GM23338 (cell line): ENCODE results near the gene RBM11. TPM values are rescaled to one million over a fixed set of nuclear protein-coding genes. Genes with fewer than 3 reads are reported as not detected.

Experiments
- ATAC-seq: fragments of 200-7000 bp; cut with Tn5 transposase; 3 replicates; pipeline ENCODE4 v1.9.1; 2020
- DNase-seq: peaks from one replicate; pipeline ENCODE4 v3.0.0-alpha.2; 2015; ENCODE audit warnings: low spot score
- H2AFZ ChIP-seq: fragments of 200-600 bp; sonication (generic); 2 replicates; pipeline ENCODE4 v1.8.0; 2016; ENCODE audit warnings: antibody characterized with exemption, mild to moderate bottlenecking, moderate library complexity
- H3F3A ChIP-seq: fragments of 200-600 bp; sonication (generic); replicated peaks from 2 replicates; pipeline ENCODE4 v1.8.0; 2017; ENCODE audit warnings: antibody characterized with exemption, mixed run types, low read depth
- H3K27ac ChIP-seq: fragments of 200-600 bp; sonication (generic); 2 replicates; pipeline ENCODE4 v1.6.1; 2016; ENCODE audit warnings: low read depth
- H3K27me3 ChIP-seq: fragments of 200-600 bp; sonication (generic); 2 replicates; pipeline ENCODE4 v1.8.0; 2016; ENCODE audit warnings: mild to moderate bottlenecking, mixed run types, moderate library complexity; ENCODE audit not compliant: insufficient read depth
- H3K36me3 ChIP-seq: fragments of 200-600 bp; sonication (generic); 2 replicates; pipeline ENCODE4 v1.8.0; 2016; ENCODE audit warnings: mild to moderate bottlenecking; ENCODE audit not compliant: insufficient read depth
- H3K4me1 ChIP-seq: fragments of 200-600 bp; sonication (generic); 2 replicates; pipeline ENCODE4 v1.8.0; 2016; ENCODE audit warnings: mild to moderate bottlenecking, moderate library complexity; ENCODE audit not compliant: insufficient read depth
- H3K4me2 ChIP-seq: fragments of 200-600 bp; sonication (generic); 2 replicates; pipeline ENCODE4 v1.7.1; 2017; ENCODE audit warnings: mixed run types
- H3K4me3 ChIP-seq: fragments of 200-600 bp; sonication (generic); 2 replicates; pipeline ENCODE4 v1.6.1; 2016; ENCODE audit warnings: mixed run types
- H3K79me2 ChIP-seq: fragments of 200-600 bp; sonication (generic); replicated peaks from 2 replicates; pipeline ENCODE4 v1.8.0; 2017; ENCODE audit warnings: mild to moderate bottlenecking; ENCODE audit not compliant: insufficient read depth
- H3K9me2 ChIP-seq: fragments of 200-600 bp; sonication (generic); 2 replicates; pipeline ENCODE4 v1.8.0; 2017; ENCODE audit not compliant: insufficient read depth
- H4K20me1 ChIP-seq: fragments of 200-600 bp; sonication (generic); replicated peaks from 2 replicates; pipeline ENCODE4 v1.8.0; 2017; ENCODE audit warnings: mild to moderate bottlenecking; ENCODE audit not compliant: insufficient read depth
- H3K27ac Mint-ChIP-seq: 2 replicates; pipeline ENCODE4 v1.8.0; 2020; ENCODE audit warnings: inconsistent platforms, mild to moderate bottlenecking, moderate library complexity, mixed read lengths
- H3K27me3 Mint-ChIP-seq: 3 replicates; pipeline ENCODE4 v1.8.0; 2022; ENCODE audit warnings: low read depth, mild to moderate bottlenecking, moderate library complexity, mixed read lengths, inconsistent platforms; ENCODE audit not compliant: insufficient read depth, poor library complexity
- H3K36me3 Mint-ChIP-seq: 3 replicates; pipeline ENCODE4 v1.8.0; 2021; ENCODE audit warnings: low read depth, mild to moderate bottlenecking, inconsistent platforms, moderate library complexity, mixed read lengths
- H3K4me1 Mint-ChIP-seq: 3 replicates; pipeline ENCODE4 v1.8.0; 2020; ENCODE audit warnings: mild to moderate bottlenecking, inconsistent platforms, mixed read lengths
- H3K4me3 Mint-ChIP-seq: 3 replicates; pipeline ENCODE4 v1.8.0; 2021; ENCODE audit warnings: moderate library complexity, mild to moderate bottlenecking, inconsistent platforms, mixed read lengths
- H3K9me3 Mint-ChIP-seq: 3 replicates; pipeline ENCODE4 v1.8.0; 2020; ENCODE audit warnings: moderate library complexity, mild to moderate bottlenecking, inconsistent platforms, mixed read lengths
- CREB1 ChIP-seq: fragments of 250-450 bp; sonication (Bioruptor Pico); IDR thresholded peaks from 2 replicates; pipeline ENCODE4 v1.5.0; 2020; ENCODE audit warnings: low read depth, mild to moderate bottlenecking, moderate library complexity
- EZH2 ChIP-seq: fragments of 200-600 bp; sonication (generic); IDR thresholded peaks from one replicate; pipeline ENCODE4 v1.8.0; 2017; ENCODE audit warnings: antibody characterized with exemption, mild to moderate bottlenecking, low read depth; ENCODE audit not compliant: unreplicated experiment
- EZH2phosphoT487 ChIP-seq: fragments of 200-600 bp; sonication (generic); IDR thresholded peaks from one replicate; pipeline ENCODE4 v1.8.1; 2018; ENCODE audit warnings: antibody characterized with exemption; ENCODE audit not compliant: unreplicated experiment
- NANOG ChIP-seq: IDR thresholded peaks from 2 replicates; pipeline ENCODE4 v1.6.1; 2016; ENCODE audit warnings: antibody characterized with exemption, borderline replicate concordance
- POLR2AphosphoS5 ChIP-seq: IDR thresholded peaks from 2 replicates; pipeline ENCODE4 v1.6.1; 2016; ENCODE audit warnings: antibody characterized with exemption, low read depth
- STAT1 ChIP-seq: IDR thresholded peaks from one replicate; pipeline ENCODE4 v1.6.1; 2016; ENCODE audit warnings: antibody characterized with exemption; ENCODE audit not compliant: unreplicated experiment
- ZNF114 ChIP-seq: fragments of 250-450 bp; sonication (Bioruptor Pico); IDR thresholded peaks from 2 replicates; pipeline ENCODE4 v1.5.0; 2020; ENCODE audit warnings: mild to moderate bottlenecking, moderate library complexity
- ZNF331 ChIP-seq: fragments of 250-450 bp; sonication (Bioruptor Pico); IDR thresholded peaks from 2 replicates; pipeline ENCODE4 v1.5.0; 2020; ENCODE audit warnings: low read depth, mild to moderate bottlenecking, moderate library complexity
- polyA plus RNA-seq: library from polyadenylated mRNA; unstranded; fragments of >200 nt; fragmentation: Nextera tagmentation; extraction: Ambion mirVana; gene quantifications from 2 replicates; pipeline ENCODE4 v1.2.1, GENCODE V29; 2016
- total RNA-seq: library from RNA; depleted of rRNA; stranded (reverse); fragments of >200 nt; shearing (Covaris generic); gene quantifications from 2 replicates; pipeline ENCODE4 v1.2.3, GENCODE V29; 2014
- TF ChIP-seq, protein P1 (sequence below): fragments of 250-450 bp; sonication (Bioruptor Pico); IDR thresholded peaks from 2 replicates; pipeline ENCODE4 v1.5.0; 2020; ENCODE audit warnings: mild to moderate bottlenecking, moderate library complexity
- TF ChIP-seq, protein P2 (sequence below): IDR thresholded peaks from one replicate; pipeline ENCODE4 v1.6.1; 2018; ENCODE audit warnings: antibody characterized with exemption; ENCODE audit not compliant: unreplicated experiment

The RBM11 gene
- total and polyA plus RNA-seq, 2 experiments from 2014 or later = 6.3 to 8.3 TPM

DNA sequence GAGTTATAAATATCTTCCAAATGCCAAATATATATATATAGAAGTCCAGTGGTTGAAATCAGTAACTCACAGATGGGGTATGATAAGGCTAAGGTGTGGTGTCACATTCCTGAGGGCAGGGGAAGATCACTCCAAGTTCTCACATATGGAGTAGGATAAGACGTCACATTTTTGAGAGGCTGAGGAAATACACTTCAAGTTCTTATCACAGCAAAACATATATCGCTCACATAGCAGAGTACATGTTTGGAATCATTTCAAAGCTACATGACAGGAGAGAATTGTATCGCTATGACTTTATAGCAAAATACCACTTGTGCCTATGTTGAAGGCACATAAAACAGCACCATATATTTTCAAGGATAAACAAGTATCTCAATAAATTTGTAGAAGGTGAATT lies 55.1 kb downstream of the RBM11 start (continued):
- TF ChIP-seq, protein P1, sequence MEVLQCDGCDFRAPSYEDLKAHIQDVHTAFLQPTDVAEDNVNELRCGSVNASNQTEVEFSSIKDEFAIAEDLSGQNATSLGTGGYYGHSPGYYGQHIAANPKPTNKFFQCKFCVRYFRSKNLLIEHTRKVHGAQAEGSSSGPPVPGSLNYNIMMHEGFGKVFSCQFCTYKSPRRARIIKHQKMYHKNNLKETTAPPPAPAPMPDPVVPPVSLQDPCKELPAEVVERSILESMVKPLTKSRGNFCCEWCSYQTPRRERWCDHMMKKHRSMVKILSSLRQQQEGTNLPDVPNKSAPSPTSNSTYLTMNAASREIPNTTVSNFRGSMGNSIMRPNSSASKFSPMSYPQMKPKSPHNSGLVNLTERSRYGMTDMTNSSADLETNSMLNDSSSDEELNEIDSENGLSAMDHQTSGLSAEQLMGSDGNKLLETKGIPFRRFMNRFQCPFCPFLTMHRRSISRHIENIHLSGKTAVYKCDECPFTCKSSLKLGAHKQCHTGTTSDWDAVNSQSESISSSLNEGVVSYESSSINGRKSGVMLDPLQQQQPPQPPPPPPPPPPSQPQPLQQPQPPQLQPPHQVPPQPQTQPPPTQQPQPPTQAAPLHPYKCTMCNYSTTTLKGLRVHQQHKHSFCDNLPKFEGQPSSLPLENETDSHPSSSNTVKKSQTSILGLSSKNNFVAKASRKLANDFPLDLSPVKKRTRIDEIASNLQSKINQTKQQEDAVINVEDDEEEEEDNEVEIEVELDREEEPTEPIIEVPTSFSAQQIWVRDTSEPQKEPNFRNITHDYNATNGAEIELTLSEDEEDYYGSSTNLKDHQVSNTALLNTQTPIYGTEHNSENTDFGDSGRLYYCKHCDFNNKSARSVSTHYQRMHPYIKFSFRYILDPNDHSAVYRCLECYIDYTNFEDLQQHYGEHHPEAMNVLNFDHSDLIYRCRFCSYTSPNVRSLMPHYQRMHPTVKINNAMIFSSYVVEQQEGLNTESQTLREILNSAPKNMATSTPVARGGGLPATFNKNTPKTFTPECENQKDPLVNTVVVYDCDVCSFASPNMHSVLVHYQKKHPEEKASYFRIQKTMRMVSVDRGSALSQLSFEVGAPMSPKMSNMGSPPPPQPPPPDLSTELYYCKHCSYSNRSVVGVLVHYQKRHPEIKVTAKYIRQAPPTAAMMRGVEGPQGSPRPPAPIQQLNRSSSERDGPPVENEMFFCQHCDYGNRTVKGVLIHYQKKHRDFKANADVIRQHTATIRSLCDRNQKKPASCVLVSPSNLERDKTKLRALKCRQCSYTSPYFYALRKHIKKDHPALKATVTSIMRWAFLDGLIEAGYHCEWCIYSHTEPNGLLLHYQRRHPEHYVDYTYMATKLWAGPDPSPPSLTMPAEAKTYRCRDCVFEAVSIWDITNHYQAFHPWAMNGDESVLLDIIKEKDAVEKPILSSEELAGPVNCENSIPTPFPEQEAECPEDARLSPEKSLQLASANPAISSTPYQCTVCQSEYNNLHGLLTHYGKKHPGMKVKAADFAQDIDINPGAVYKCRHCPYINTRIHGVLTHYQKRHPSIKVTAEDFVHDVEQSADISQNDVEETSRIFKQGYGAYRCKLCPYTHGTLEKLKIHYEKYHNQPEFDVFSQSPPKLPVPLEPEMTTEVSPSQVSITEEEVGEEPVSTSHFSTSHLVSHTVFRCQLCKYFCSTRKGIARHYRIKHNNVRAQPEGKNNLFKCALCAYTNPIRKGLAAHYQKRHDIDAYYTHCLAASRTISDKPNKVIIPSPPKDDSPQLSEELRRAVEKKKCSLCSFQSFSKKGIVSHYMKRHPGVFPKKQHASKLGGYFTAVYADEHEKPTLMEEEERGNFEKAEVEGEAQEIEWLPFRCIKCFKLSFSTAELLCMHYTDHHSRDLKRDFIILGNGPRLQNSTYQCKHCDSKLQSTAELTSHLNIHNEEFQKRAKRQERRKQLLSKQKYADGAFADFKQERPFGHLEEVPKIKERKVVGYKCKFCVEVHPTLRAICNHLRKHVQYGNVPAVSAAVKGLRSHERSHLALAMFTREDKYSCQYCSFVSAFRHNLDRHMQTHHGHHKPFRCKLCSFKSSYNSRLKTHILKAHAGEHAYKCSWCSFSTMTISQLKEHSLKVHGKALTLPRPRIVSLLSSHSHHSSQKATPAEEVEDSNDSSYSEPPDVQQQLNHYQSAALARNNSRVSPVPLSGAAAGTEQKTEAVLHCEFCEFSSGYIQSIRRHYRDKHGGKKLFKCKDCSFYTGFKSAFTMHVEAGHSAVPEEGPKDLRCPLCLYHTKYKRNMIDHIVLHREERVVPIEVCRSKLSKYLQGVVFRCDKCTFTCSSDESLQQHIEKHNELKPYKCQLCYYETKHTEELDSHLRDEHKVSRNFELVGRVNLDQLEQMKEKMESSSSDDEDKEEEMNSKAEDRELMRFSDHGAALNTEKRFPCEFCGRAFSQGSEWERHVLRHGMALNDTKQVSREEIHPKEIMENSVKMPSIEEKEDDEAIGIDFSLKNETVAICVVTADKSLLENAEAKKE (CRISPR knock-in tag) = no peak
- TF ChIP-seq, protein P2, sequence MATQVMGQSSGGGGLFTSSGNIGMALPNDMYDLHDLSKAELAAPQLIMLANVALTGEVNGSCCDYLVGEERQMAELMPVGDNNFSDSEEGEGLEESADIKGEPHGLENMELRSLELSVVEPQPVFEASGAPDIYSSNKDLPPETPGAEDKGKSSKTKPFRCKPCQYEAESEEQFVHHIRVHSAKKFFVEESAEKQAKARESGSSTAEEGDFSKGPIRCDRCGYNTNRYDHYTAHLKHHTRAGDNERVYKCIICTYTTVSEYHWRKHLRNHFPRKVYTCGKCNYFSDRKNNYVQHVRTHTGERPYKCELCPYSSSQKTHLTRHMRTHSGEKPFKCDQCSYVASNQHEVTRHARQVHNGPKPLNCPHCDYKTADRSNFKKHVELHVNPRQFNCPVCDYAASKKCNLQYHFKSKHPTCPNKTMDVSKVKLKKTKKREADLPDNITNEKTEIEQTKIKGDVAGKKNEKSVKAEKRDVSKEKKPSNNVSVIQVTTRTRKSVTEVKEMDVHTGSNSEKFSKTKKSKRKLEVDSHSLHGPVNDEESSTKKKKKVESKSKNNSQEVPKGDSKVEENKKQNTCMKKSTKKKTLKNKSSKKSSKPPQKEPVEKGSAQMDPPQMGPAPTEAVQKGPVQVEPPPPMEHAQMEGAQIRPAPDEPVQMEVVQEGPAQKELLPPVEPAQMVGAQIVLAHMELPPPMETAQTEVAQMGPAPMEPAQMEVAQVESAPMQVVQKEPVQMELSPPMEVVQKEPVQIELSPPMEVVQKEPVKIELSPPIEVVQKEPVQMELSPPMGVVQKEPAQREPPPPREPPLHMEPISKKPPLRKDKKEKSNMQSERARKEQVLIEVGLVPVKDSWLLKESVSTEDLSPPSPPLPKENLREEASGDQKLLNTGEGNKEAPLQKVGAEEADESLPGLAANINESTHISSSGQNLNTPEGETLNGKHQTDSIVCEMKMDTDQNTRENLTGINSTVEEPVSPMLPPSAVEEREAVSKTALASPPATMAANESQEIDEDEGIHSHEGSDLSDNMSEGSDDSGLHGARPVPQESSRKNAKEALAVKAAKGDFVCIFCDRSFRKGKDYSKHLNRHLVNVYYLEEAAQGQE = no peak
- no peak for TF ChIP-seq ZNF114
- no peak for TF ChIP-seq EZH2
- TF ChIP-seq NANOG = no peak
- no peak for TF ChIP-seq POLR2AphosphoS5

DNA sequence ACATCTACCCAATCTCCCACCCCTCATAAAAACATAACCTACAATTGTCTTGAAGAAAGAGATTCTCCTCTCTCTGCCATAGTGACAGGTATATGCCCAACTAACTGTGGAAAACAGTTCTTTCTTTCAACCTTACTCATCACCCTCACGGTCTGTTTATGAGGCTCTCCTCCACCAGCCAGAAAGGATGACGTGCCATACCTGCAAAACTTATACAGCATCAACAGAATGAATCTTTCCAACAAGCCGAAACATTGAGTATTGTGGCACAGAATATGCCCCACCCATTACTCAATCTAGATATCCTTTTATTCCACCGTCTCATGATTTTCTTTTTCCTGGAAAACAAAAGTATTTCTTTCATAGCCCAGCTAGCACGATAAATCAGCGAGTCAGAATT lies 55.7 kb downstream of the RBM11 start:
- no peaks in the 10 kb centered on the region for H3K79me2 ChIP-seq
- DNase-seq = no peak
- H3K4me3 ChIP-seq = no peak overlapping the region
- peaks cover 8% of the 10 kb centered on the region; the same call in 2 of the 3 replicates for H3K4me1 Mint-ChIP-seq
- H2AFZ ChIP-seq = no peak overlapping the region
- no peaks in the 10 kb centered on the region for H3K36me3 Mint-ChIP-seq
- no peaks in the 10 kb centered on the region for H3K9me3 Mint-ChIP-seq
- no peak overlapping the region for H3K4me3 Mint-ChIP-seq
- peaks cover 10% of the 10 kb centered on the region for H3K27me3 Mint-ChIP-seq
- no peaks in the 10 kb centered on the region for H4K20me1 ChIP-seq
- ATAC-seq = no peak
- peaks cover 29% of the 10 kb centered on the region for H3K27me3 ChIP-seq
- H3K36me3 ChIP-seq = no peaks in the 10 kb centered on the region
- H3K27ac ChIP-seq = no peak overlapping the region
- no peak overlapping the region for H3K4me2 ChIP-seq
- H3K27ac Mint-ChIP-seq = no peak overlapping the region
- no peaks in the 10 kb centered on the region for H3F3A ChIP-seq
- no peaks in the 10 kb centered on the region for H3K9me2 ChIP-seq
- H3K4me1 ChIP-seq = peaks cover 14% of the 10 kb centered on the region; the same call in 1 of the 2 replicates
- TF ChIP-seq EZH2phosphoT487 (no peak), NANOG (no peak), CREB1 (CRISPR knock-in tag) (no peak), POLR2AphosphoS5 (no peak), ZNF114 (no peak), ZNF331 (CRISPR knock-in tag) (no peak), STAT1 (no peak)
- TF ChIP-seq, protein P2 = no peak
